ENCODE data around the gene ACP6. TPM values are rescaled to one million over a fixed set of nuclear protein-coding genes. Genes with fewer than 3 reads are reported as not detected.

The ACP6 gene
- total RNA-seq, 1 experiment from 2014 or later: 31.5 TPM

GRCh38 chr1:147719029-147719698 lies 48.8 kb upstream of the ACP6 start (continued):
- TF ChIP-seq CREB1 (CRISPR knock-in tag; IDR thresholded peaks at IDR 0.05) (no peak), ERG (CRISPR knock-in tag; IDR thresholded peaks at IDR 0.05) (no peak), ZNF423 (CRISPR knock-in tag; IDR thresholded peaks at IDR 0.05) (no peak)
- TF ChIP-seq, protein P1, sequence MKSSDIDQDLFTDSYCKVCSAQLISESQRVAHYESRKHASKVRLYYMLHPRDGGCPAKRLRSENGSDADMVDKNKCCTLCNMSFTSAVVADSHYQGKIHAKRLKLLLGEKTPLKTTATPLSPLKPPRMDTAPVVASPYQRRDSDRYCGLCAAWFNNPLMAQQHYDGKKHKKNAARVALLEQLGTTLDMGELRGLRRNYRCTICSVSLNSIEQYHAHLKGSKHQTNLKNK (CRISPR knock-in tag; IDR thresholded peaks at IDR 0.05): no peak

DNA sequence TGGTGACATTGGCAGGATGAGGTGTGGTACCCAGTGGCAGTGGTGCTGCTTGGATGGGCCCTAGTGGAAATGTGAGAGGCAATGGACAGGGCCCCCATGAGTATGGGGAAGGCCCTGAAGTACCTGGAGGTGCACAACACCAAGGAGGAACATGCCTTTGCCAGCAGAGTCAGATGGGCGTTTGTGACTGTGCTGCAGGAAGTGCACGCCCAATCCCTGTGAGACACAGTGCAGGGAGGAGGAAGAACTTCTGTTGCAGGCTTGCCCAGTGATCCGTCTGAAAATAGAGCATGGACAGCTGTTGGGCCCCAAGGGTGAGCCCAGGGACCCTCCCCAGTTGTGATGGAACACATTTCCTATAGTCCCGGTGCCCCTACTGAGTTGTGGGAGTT lies 47.4 kb upstream of the ACP6 start:
- no peak for TF ChIP-seq ETV6 (CRISPR knock-in tag; IDR thresholded peaks at IDR 0.05)
- Mint-ChIP-seq H3K9me3 (peaks cover 7% of the 10 kb centered on the region), H3K4me1 (peaks cover 14% of the 10 kb centered on the region), H3K27ac (no peak overlapping the region), H3K4me3 (no peak overlapping the region), H3K27me3 (ENCODE audit: low read depth) (no peaks in the 10 kb centered on the region), H3K36me3 (peaks cover 3% of the 10 kb centered on the region)
- ATAC-seq (no peak), DNase-seq (ENCODE audit: low spot score) (no peak)
- ChIA-PET POLR2A (no interaction called here), CTCF (no interaction called here)

DNA sequence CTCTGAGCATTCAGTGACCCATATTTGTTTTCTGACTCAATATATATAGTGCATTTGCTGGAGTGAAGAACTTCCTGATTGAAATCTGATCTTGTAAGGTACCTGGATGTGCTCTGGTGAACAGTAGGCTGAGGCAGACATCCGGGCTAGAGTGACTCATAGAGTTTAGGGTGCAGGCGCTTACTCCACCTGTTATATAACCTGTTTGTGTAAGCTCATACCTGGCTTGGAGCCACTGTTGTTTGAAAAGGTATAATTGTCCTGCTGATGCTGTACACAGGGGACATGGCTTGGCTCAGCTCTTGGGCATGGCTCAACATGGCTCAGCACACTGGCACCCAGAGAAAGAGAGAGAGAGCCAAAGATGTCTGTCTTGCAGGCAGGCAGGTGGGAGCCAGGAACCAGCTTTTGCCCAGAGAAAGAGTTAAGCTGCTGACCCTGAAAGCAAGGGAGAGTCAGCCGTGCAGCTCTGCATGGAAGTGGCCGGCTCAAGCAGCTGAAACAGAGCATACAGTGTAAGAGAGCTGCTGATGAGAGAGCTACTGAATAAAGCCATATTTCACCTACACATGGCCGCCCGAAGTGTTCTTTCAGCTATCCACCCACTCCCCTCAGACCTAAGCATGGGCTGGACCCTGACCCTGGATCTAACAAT lies 46.9 kb upstream of the ACP6 start:
- Mint-ChIP-seq H3K27ac (no peak overlapping the region), H3K4me3 (no peak overlapping the region), H3K4me1 (peaks cover 11% of the 10 kb centered on the region), H3K36me3 (peaks cover 3% of the 10 kb centered on the region), H3K9me3 (peaks cover 7% of the 10 kb centered on the region), H3K27me3 (ENCODE audit: low read depth) (no peaks in the 10 kb centered on the region)
- DNase-seq (ENCODE audit: low spot score) (no peak), ATAC-seq (no peak)
- TF ChIP-seq, protein P2, sequence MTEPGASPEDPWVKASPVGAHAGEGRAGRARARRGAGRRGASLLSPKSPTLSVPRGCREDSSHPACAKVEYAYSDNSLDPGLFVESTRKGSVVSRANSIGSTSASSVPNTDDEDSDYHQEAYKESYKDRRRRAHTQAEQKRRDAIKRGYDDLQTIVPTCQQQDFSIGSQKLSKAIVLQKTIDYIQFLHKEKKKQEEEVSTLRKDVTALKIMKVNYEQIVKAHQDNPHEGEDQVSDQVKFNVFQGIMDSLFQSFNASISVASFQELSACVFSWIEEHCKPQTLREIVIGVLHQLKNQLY (CRISPR knock-in tag; IDR thresholded peaks at IDR 0.05): no peak
- TF ChIP-seq GABPB1 (CRISPR knock-in tag; IDR thresholded peaks at IDR 0.05) (no peak; the same call in 1 of the 2 replicates), ZNF425 (CRISPR knock-in tag; conservative IDR thresholded peaks at IDR 0.05) (no peak), KAT7 (CRISPR knock-in tag; IDR thresholded peaks at IDR 0.05; ENCODE audit: borderline replicate concordance) (no peak)
- ChIA-PET POLR2A (no interaction called here), CTCF (no interaction called here)

- no peak for ATAC-seq
- DNase-seq (ENCODE audit: low spot score): no peak
These were observed 42.3 kb upstream of the ACP6 start for GRCh38 chr1:147712605-147713004.

More at GRCh38 chr1:147712605-147713004, 42.3 kb upstream of the ACP6 start:
- ChIA-PET POLR2A (no interaction called here), CTCF (interaction anchor here (2.8 kb wide), 1 partner anchor 180 kb away, joined by 11 read pairs; no protein-coding TSS in a partner anchor)
- Mint-ChIP-seq H3K4me3 (no peak overlapping the region), H3K27ac (no peak overlapping the region), H3K27me3 (ENCODE audit: low read depth) (peaks cover 8% of the 10 kb centered on the region), H3K36me3 (no peaks in the 10 kb centered on the region), H3K4me1 (no peaks in the 10 kb centered on the region), H3K9me3 (no peaks in the 10 kb centered on the region)
- TF ChIP-seq ZNF532 (CRISPR knock-in tag; IDR thresholded peaks at IDR 0.05; ENCODE audit: borderline replicate concordance) (no peak), RELA (CRISPR knock-in tag; IDR thresholded peaks at IDR 0.05; ENCODE audit: borderline replicate concordance) (no peak), ZNF138 (CRISPR knock-in tag; conservative IDR thresholded peaks at IDR 0.05) (no peak), SMAD4 (CRISPR knock-in tag; IDR thresholded peaks at IDR 0.05) (no peak)

Data from WTC11 (cell line).